Activated CD4-positive, CD25-positive, alpha-beta regulatory T cell treated with anti-CD3 and anti-CD28 coated beads, Interleukin-2, amount 50 U/mL, for 72 hours (primary cell): ENCODE results near the gene PPFIA1.

Experiments used
- DNase-seq: peaks from one replicate; pipeline ENCODE4 v3.0.0; 2021

PPFIA1 gene

GRCh38 chr11:70298243-70298915 lies 27.9 kb downstream of the PPFIA1 start:
- DNase-seq: no peak

GRCh38 chr11:70299636-70300035 lies 29.1 kb downstream of the PPFIA1 start:
- DNase-seq: no peak

GRCh38 chr11:70301191-70301590 lies 30.7 kb downstream of the PPFIA1 start:
- DNase-seq: no peak

- no peak for DNase-seq
Observed at GRCh38 chr11:70301721-70302418, 31.4 kb downstream of the PPFIA1 start.

GRCh38 chr11:70302419-70302752 lies 31.9 kb downstream of the PPFIA1 start:
- DNase-seq: no peak

GRCh38 chr11:70303070-70303469 lies 32.6 kb downstream of the PPFIA1 start:
- DNase-seq: no peak

- DNase-seq: no peak
Observed at GRCh38 chr11:70304208-70304603, 33.7 kb downstream of the PPFIA1 start.

GRCh38 chr11:70305501-70305900 lies 35.0 kb downstream of the PPFIA1 start:
- DNase-seq: no peak

- no peak for DNase-seq
Observed at GRCh38 chr11:70306586-70307033, 36.1 kb downstream of the PPFIA1 start.

- no peak for DNase-seq
Observed at GRCh38 chr11:70307176-70307575, 36.7 kb downstream of the PPFIA1 start.

GRCh38 chr11:70311616-70312015 lies 41.1 kb downstream of the PPFIA1 start:
- no peak for DNase-seq

GRCh38 chr11:70312401-70313357 lies 42.2 kb downstream of the PPFIA1 start:
- DNase-seq: no peak

GRCh38 chr11:70313945-70314344 lies 43.5 kb downstream of the PPFIA1 start:
- no peak for DNase-seq

- no peak for DNase-seq
Observed at GRCh38 chr11:70314730-70315129, 44.2 kb downstream of the PPFIA1 start.

- DNase-seq: no peak
Observed at GRCh38 chr11:70315716-70316115, 45.2 kb downstream of the PPFIA1 start.

GRCh38 chr11:70317581-70318305 lies 47.3 kb downstream of the PPFIA1 start:
- DNase-seq: no peak

- no peak for DNase-seq
Observed at GRCh38 chr11:70319396-70320076, 49.0 kb downstream of the PPFIA1 start.

GRCh38 chr11:70322666-70323065 lies 52.2 kb downstream of the PPFIA1 start:
- no peak for DNase-seq

- DNase-seq: no peak
Observed at GRCh38 chr11:70323806-70324205, 53.3 kb downstream of the PPFIA1 start.

GRCh38 chr11:70324376-70325115 lies 54.1 kb downstream of the PPFIA1 start:
- no peak for DNase-seq

- no peak for DNase-seq
Observed at GRCh38 chr11:70325824-70326223, 55.3 kb downstream of the PPFIA1 start.
